HepG2 (cell line): ENCODE results near the gene UBAP2L. TPM values are rescaled to one million over a fixed set of nuclear protein-coding genes. Genes with fewer than 3 reads are reported as not detected.
A peak's percentile ranks its signal among the peaks of the same experiment; 100 is the strongest.

Experiments
- HNF4A ChIP-seq: sonication (generic); formaldehyde crosslinking; IDR thresholded peaks from 2 replicates; pipeline ENCODE4 v1.4.0; 2020; ENCODE audit warnings: missing genetic modification reagents
- MATR3 ChIP-seq: sonication (generic); formaldehyde crosslinking; IDR thresholded peaks from 2 replicates; pipeline ENCODE4 v1.4.0; 2020; ENCODE audit warnings: missing genetic modification reagents
- NKX3-1 ChIP-seq: sonication (generic); formaldehyde crosslinking; IDR thresholded peaks from 2 replicates; pipeline ENCODE4 v1.5.0; 2020; ENCODE audit warnings: missing genetic modification reagents
- RARG ChIP-seq: sonication (generic); formaldehyde crosslinking; IDR thresholded peaks from 2 replicates; pipeline ENCODE4 v1.4.0; 2020; ENCODE audit warnings: low read depth, mild to moderate bottlenecking, missing genetic modification reagents
- RFXAP ChIP-seq: sonication (generic); formaldehyde crosslinking; IDR thresholded peaks from 2 replicates; pipeline ENCODE4 v1.4.0; 2020; ENCODE audit warnings: missing genetic modification reagents, borderline replicate concordance
- SOX6 ChIP-seq, 2 experiments: fragments of 450-650 bp in 1 of 2; sonication (generic) in 1 of 2; formaldehyde crosslinking in 1 of 2; IDR thresholded peaks; 2 replicates each; pipeline versions ENCODE4 v1.4.0 to v1.6.1; 2017 to 2020; ENCODE audit warnings: antibody characterized with exemption in 1 of 2, mild to moderate bottlenecking in 1 of 2, missing genetic modification reagents in 1 of 2
- SP5 ChIP-seq: IDR thresholded peaks from 2 replicates; pipeline ENCODE4 v1.6.1; 2016; ENCODE audit warnings: low read depth, borderline replicate concordance
- SRSF1 ChIP-seq: fragments of 200-400 bp; formaldehyde crosslinking; optimal IDR thresholded peaks from 2 replicates; pipeline ENCODE3; 2017; ENCODE audit warnings: mild to moderate bottlenecking, low read depth, low read length, moderate library complexity
- SRSF4 ChIP-seq: fragments of 200-400 bp; formaldehyde crosslinking; IDR thresholded peaks from one replicate; pipeline ENCODE4 v1.6.1; 2018; ENCODE audit warnings: mild to moderate bottlenecking, low read depth, low read length, moderate library complexity; ENCODE audit not compliant: poor library complexity, severe bottlenecking
- TAF15 ChIP-seq: fragments of 200-400 bp; formaldehyde crosslinking; IDR thresholded peaks from one replicate; pipeline ENCODE4 v1.6.1; 2018; ENCODE audit warnings: mild to moderate bottlenecking, low read depth, low read length; ENCODE audit not compliant: poor library complexity, severe bottlenecking
- TOPORS ChIP-seq: sonication (generic); formaldehyde crosslinking; IDR thresholded peaks from 2 replicates; pipeline ENCODE4 v1.8.0; 2023; ENCODE audit warnings: mild to moderate bottlenecking, missing genetic modification reagents
- ZBTB10 ChIP-seq: sonication (generic); formaldehyde crosslinking; IDR thresholded peaks from 2 replicates; pipeline ENCODE4 v1.4.0; 2020; ENCODE audit warnings: missing genetic modification reagents, borderline replicate concordance
- ZNF142 ChIP-seq: sonication (generic); formaldehyde crosslinking; IDR thresholded peaks from 2 replicates; pipeline ENCODE4 v1.4.0; 2020; ENCODE audit warnings: missing genetic modification reagents
- ZNF350 ChIP-seq: sonication (generic); formaldehyde crosslinking; IDR thresholded peaks from 2 replicates; pipeline ENCODE4 v1.4.0; 2020; ENCODE audit warnings: mild to moderate bottlenecking, low read depth, missing genetic modification reagents, borderline replicate concordance
- ZNF383 ChIP-seq: sonication (generic); formaldehyde crosslinking; IDR thresholded peaks from 2 replicates; pipeline ENCODE4 v1.4.0; 2020; ENCODE audit warnings: missing genetic modification reagents, mild to moderate bottlenecking, borderline replicate concordance
- ZNF431 ChIP-seq: sonication (generic); formaldehyde crosslinking; IDR thresholded peaks from 2 replicates; pipeline ENCODE4 v1.9.0; 2022; ENCODE audit warnings: missing genetic modification reagents, low read depth, mild to moderate bottlenecking, borderline replicate concordance
- ZUFSP ChIP-seq: sonication (generic); formaldehyde crosslinking; IDR thresholded peaks from 2 replicates; pipeline ENCODE4 v1.9.0; 2021; ENCODE audit warnings: missing genetic modification reagents, mild to moderate bottlenecking, borderline replicate concordance
- polyA plus RNA-seq, 8 experiments: library from polyadenylated mRNA; depleted of rRNA in 3 of 8; stranded (reverse) in 7 of 8; unstranded in 1 of 8; fragments of >200 nt; fragmentation: Illumina TruSeq in 4 of 8; extraction: Trizol in 4 of 8; gene quantifications; 2 replicates each; pipeline versions ENCODE4 v1.2.1 to v1.2.3, GENCODE V29; 2011 to 2016; ENCODE audit warnings: low read depth in 4 of 8, missing spikeins in 1 of 8, mixed read lengths in 1 of 8; ENCODE audit not compliant: insufficient read depth in 1 of 8
- total RNA-seq, 5 experiments: library from RNA; depleted of rRNA; stranded (reverse); fragments of >200 nt; fragmentation: Illumina TruSeq; extraction: Trizol; gene quantifications; 2 replicates each; pipeline ENCODE4 v1.2.3, GENCODE V29; 2016; ENCODE audit warnings: low read depth in 1 of 5

The UBAP2L gene
- total and polyA plus RNA-seq, 2 of the 13 experiments (the other 11 are each of a cell fraction or from before 2014, with no cell fraction given), result 74.2 to 159 TPM

GRCh38 chr1:154272217-154272998, 51.7 kb downstream of the UBAP2L start, which contains the start of gene HAX1 (continued):
- TF ChIP-seq ZBTB10 (CRISPR knock-in tag) (no peak; the same call in 1 of the 2 replicates), NKX3-1 (CRISPR knock-in tag) (no peak), ZUFSP (CRISPR knock-in tag) (no peak), TAF15 (no peak), ZNF383 (CRISPR knock-in tag) (no peak), ZNF350 (peak; percentile 85; the same call in 1 of the 2 replicates), RARG (no peak), ZNF142 (CRISPR knock-in tag) (no peak; the same call in 1 of the 2 replicates), SP5 (0 out of 2 replicates have a peak, but pooled peaks have one; percentile 58), RFXAP (CRISPR knock-in tag) (no peak), MATR3 (CRISPR knock-in tag) (no peak), SOX6 (IDR thresholded peaks at IDR 0.05) (no peak), SOX6 (CRISPR knock-in tag; IDR thresholded peaks at IDR 0.05) (peak; percentile 80), TOPORS (CRISPR knock-in tag) (peak; percentile 91), ZNF431 (CRISPR knock-in tag) (no peak), SRSF4 (no peak), HNF4A (CRISPR knock-in tag) (0 out of 2 replicates have a peak, but pooled peaks have one; percentile 40), SRSF1 (peak; percentile 31)
